ENCODE data around the gene MMP24. TPM values are rescaled to one million over a fixed set of nuclear protein-coding genes. Genes with fewer than 3 reads are reported as not detected.
A peak's percentile ranks its signal among the peaks of the same experiment; 100 is the strongest.

MMP24 gene
- total RNA-seq, 1 experiment from 2014 or later: 7.1 TPM

DNA sequence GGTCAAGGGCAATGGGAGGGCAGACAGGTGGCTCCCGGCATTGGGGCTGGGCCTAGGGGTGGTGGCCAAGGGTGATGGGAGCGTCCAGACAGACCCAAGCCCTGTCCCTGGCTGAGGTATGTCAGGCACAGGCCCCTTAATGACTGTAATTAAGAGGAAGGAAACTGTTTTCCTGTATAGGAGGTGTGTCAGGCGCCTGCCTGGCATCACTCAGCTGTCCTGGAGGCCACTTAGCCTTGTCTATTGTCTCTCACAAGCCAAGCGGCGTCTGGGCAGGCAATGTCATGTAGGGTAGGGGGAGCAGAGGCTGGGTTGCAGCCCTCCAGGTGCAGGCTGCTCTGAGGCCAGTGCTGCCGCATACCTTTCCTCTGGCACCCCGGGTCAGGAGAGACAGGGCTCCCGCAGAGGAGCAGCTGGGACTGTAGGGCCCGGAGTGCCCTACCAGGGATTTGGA is 69.6 kb downstream of the MMP24 start:
- H3K36me3 ChIP-seq (ENCODE audit: control insufficient read depth, insufficient read depth, low read length): no peaks in the 10 kb centered on the region
- intact Hi-C loops (cut with micrococcal nuclease; ENCODE audit: unreplicated experiment) (no loop called here), in situ Hi-C loops (cut with HindIII; ENCODE audit: low pct_unique_long_range_greater_than_20kb, low sequenced_read_pairs) (no loop called here)
- POLR2A ChIA-PET: no interaction called here
- H3K4me3 ChIP-seq (ENCODE audit: low read depth in 2 of 2, low read length in 2 of 2): no peak overlapping the region
- TF ChIP-seq SIN3A (IDR thresholded peaks at IDR 0.05; ENCODE audit: borderline replicate concordance, insufficient read depth, low read depth, low read length) (no peak), TCF7L2 (IDR thresholded peaks at IDR 0.05; ENCODE audit: low read depth, low read length) (no peak), POLR2AphosphoS5 (IDR thresholded peaks at IDR 0.05; ENCODE audit: low read depth, low read length) (no peak)
- TF ChIP-seq, protein P1, sequence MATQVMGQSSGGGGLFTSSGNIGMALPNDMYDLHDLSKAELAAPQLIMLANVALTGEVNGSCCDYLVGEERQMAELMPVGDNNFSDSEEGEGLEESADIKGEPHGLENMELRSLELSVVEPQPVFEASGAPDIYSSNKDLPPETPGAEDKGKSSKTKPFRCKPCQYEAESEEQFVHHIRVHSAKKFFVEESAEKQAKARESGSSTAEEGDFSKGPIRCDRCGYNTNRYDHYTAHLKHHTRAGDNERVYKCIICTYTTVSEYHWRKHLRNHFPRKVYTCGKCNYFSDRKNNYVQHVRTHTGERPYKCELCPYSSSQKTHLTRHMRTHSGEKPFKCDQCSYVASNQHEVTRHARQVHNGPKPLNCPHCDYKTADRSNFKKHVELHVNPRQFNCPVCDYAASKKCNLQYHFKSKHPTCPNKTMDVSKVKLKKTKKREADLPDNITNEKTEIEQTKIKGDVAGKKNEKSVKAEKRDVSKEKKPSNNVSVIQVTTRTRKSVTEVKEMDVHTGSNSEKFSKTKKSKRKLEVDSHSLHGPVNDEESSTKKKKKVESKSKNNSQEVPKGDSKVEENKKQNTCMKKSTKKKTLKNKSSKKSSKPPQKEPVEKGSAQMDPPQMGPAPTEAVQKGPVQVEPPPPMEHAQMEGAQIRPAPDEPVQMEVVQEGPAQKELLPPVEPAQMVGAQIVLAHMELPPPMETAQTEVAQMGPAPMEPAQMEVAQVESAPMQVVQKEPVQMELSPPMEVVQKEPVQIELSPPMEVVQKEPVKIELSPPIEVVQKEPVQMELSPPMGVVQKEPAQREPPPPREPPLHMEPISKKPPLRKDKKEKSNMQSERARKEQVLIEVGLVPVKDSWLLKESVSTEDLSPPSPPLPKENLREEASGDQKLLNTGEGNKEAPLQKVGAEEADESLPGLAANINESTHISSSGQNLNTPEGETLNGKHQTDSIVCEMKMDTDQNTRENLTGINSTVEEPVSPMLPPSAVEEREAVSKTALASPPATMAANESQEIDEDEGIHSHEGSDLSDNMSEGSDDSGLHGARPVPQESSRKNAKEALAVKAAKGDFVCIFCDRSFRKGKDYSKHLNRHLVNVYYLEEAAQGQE (IDR thresholded peaks at IDR 0.05; ENCODE audit: insufficient read depth in 1 of 2, low read depth in 2 of 2, low read length in 1 of 2): no peak
- TF ChIP-seq, protein P2, sequence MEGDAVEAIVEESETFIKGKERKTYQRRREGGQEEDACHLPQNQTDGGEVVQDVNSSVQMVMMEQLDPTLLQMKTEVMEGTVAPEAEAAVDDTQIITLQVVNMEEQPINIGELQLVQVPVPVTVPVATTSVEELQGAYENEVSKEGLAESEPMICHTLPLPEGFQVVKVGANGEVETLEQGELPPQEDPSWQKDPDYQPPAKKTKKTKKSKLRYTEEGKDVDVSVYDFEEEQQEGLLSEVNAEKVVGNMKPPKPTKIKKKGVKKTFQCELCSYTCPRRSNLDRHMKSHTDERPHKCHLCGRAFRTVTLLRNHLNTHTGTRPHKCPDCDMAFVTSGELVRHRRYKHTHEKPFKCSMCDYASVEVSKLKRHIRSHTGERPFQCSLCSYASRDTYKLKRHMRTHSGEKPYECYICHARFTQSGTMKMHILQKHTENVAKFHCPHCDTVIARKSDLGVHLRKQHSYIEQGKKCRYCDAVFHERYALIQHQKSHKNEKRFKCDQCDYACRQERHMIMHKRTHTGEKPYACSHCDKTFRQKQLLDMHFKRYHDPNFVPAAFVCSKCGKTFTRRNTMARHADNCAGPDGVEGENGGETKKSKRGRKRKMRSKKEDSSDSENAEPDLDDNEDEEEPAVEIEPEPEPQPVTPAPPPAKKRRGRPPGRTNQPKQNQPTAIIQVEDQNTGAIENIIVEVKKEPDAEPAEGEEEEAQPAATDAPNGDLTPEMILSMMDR (IDR thresholded peaks at IDR 0.05): no peak
- H3K27ac ChIP-seq (ENCODE audit: low read length): no peak overlapping the region
- ATAC-seq: no peak
- CTCF ChIA-PET: interaction anchor here (0.5 kb wide), 1 partner anchor 259 kb away, joined by 3 read pairs; no protein-coding TSS in a partner anchor
- no peaks in the 10 kb centered on the region for H3K9me3 ChIP-seq (ENCODE audit: control insufficient read depth, insufficient read depth, low read depth, low read length)
- no peak for DNase-seq (ENCODE audit: low read depth, low spot score)
- H3K4me1 ChIP-seq (ENCODE audit: control insufficient read depth, insufficient read depth, low read length): no peaks in the 10 kb centered on the region; the same call in 1 of the 2 replicates
- no peaks in the 10 kb centered on the region for H3K27me3 ChIP-seq (ENCODE audit: control insufficient read depth, insufficient read depth, low read length)
- no TSS peak for BruUV-seq (replicated peaks)

DNA sequence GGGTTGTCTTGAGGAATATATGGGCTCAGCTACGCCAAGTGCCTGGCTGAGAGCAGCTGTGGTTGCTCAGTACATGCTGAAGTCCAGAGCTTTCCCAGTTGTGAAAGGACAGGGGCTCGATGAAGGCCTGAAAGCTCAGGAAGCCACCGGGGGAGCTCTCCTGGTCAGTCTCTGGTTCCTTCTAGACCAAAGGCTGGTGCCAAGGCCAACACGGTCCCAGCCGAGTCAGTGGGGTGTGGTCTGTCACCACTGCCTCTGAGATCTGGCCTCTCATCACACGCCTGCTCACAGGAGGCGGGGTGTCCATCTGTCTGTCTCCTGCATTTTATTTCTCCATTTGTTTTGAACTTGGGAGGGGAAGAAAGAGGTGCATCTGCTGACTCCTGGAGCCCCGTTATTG is 70.7 kb downstream of the MMP24 start:
- Histone ChIP-seq H3K27me3 (ENCODE audit: control insufficient read depth, insufficient read depth, low read length) (no peaks in the 10 kb centered on the region), H3K4me1 (ENCODE audit: control insufficient read depth, insufficient read depth, low read length) (peaks cover 7% of the 10 kb centered on the region; the same call in 1 of the 2 replicates), H3K4me3 (ENCODE audit: low read depth in 2 of 2, low read length in 2 of 2) (no peak overlapping the region), H3K36me3 (ENCODE audit: control insufficient read depth, insufficient read depth, low read length) (no peaks in the 10 kb centered on the region), H3K9me3 (ENCODE audit: control insufficient read depth, insufficient read depth, low read depth, low read length) (no peaks in the 10 kb centered on the region), H3K27ac (ENCODE audit: low read length) (no peak overlapping the region)
- no TSS peak for BruUV-seq (replicated peaks)
- intact Hi-C loops (cut with micrococcal nuclease; ENCODE audit: unreplicated experiment) (no loop called here), in situ Hi-C loops (cut with HindIII; ENCODE audit: low pct_unique_long_range_greater_than_20kb, low sequenced_read_pairs) (no loop called here)
- ChIA-PET CTCF (interaction anchor here (0.5 to 1.5 kb wide), 4 partner anchors 9 to 151 kb away, joined by 3 to 5 read pairs (median 4); no protein-coding TSS in a partner anchor), POLR2A (interaction anchor here (0.9 kb wide), 1 partner anchor 9 kb away, joined by 7 read pairs; no protein-coding TSS in a partner anchor)
- no peak for TF ChIP-seq SIN3A (IDR thresholded peaks at IDR 0.05; ENCODE audit: borderline replicate concordance, insufficient read depth, low read depth, low read length)
- ATAC-seq: peak; percentile 67
- no peak for DNase-seq (ENCODE audit: low read depth, low spot score)

DNA sequence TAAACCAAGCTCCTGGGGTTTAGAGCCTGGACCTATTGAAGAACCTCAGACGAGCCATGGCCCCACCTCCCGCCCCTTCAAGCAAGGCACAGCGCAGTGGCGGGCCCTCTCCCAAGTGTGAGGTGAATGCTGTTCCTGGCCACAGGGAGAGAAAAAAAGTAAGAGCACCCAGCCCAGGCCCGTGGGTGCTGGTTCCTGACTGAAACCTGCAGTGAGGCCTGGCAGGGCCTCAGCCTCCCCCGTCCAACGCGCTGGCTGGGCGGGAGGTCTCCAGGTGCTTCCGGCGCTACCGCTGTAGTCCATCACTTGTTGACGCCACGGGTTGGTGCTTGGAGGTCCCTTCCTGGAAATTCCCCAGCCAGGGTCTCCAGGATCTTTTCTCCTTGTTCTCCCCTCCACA is 71.2 kb downstream of the MMP24 start:
- intact Hi-C loops (cut with micrococcal nuclease; ENCODE audit: unreplicated experiment): no loop called here
- no peak for TF ChIP-seq SIN3A (IDR thresholded peaks at IDR 0.05; ENCODE audit: borderline replicate concordance, insufficient read depth, low read depth, low read length)
- TF ChIP-seq, protein P1 (IDR thresholded peaks at IDR 0.05; ENCODE audit: insufficient read depth in 1 of 2, low read depth in 2 of 2, low read length in 1 of 2): no peak
- no peak for TF ChIP-seq POLR2AphosphoS5 (IDR thresholded peaks at IDR 0.05; ENCODE audit: low read depth, low read length)
- TF ChIP-seq TCF7L2 (IDR thresholded peaks at IDR 0.05; ENCODE audit: low read depth, low read length): no peak
- TF ChIP-seq, protein P2 (IDR thresholded peaks at IDR 0.05): no peak
- no peaks in the 10 kb centered on the region for H3K9me3 ChIP-seq (ENCODE audit: control insufficient read depth, insufficient read depth, low read depth, low read length)
- in situ Hi-C loops (cut with HindIII; ENCODE audit: low pct_unique_long_range_greater_than_20kb, low sequenced_read_pairs): no loop called here
- H3K27me3 ChIP-seq (ENCODE audit: control insufficient read depth, insufficient read depth, low read length): no peaks in the 10 kb centered on the region
- CTCF ChIA-PET: interaction anchor here (0.5 to 1.5 kb wide), 5 partner anchors 10 to 203 kb away, joined by 3 to 6 read pairs (median 5); no protein-coding TSS in a partner anchor
- no peaks in the 10 kb centered on the region for H3K36me3 ChIP-seq (ENCODE audit: control insufficient read depth, insufficient read depth, low read length)
- ATAC-seq: no peak
- H3K27ac ChIP-seq (ENCODE audit: low read length): no peak overlapping the region
- H3K4me1 ChIP-seq (ENCODE audit: control insufficient read depth, insufficient read depth, low read length): peaks cover 12% of the 10 kb centered on the region
- no peak for DNase-seq (ENCODE audit: low read depth, low spot score)
- H3K4me3 ChIP-seq (ENCODE audit: low read depth in 2 of 2, low read length in 2 of 2): no peak overlapping the region
- POLR2A ChIA-PET: no interaction called here
- no TSS peak for BruUV-seq (replicated peaks)

All from Panc1 (cell line).